Measurements from ENCODE around the gene CFAP74. TPM values are rescaled to one million over a fixed set of nuclear protein-coding genes. Genes with fewer than 3 reads are reported as not detected.

The CFAP74 gene
- total RNA-seq, 1 donor from 2014 or later: not detected

GRCh38 chr1:2044510-2045319 is 41.1 kb upstream of the CFAP74 start:
- no peaks in the 10 kb centered on the region for H3K36me3 Mint-ChIP-seq (ENCODE audit: low read depth)
- intact Hi-C loops (cut with micrococcal nuclease): loop anchor here (1.0 to 5.0 kb wide), 4 partner anchors 84 to 338 kb away; partner anchors contain the start of gene NADK
- DNase-seq (peak; percentile 87), ATAC-seq (ENCODE audit: low read depth) (peak; percentile 86)
- H3K4me3 Mint-ChIP-seq: peak overlapping the region; percentile 46
- no peaks in the 10 kb centered on the region for H3K9me3 Mint-ChIP-seq
- H3K27ac Mint-ChIP-seq: no peak overlapping the region
- H3K27me3 Mint-ChIP-seq: peaks cover 11% of the 10 kb centered on the region
- peak; percentile 30 for TF ChIP-seq CTCF (IDR thresholded peaks at IDR 0.05)
- ChIA-PET CTCF (interaction anchor here (0.8 to 2.7 kb wide), 13 partner anchors 8 to 338 kb away, joined by 3 to 18 read pairs (median 5); no protein-coding TSS in a partner anchor), POLR2A (interaction anchor here (1.0 to 1.5 kb wide), 2 partner anchors 150 to 503 kb away, joined by 3 to 5 read pairs; partner anchors contain the start of gene FAAP20)
- H3K4me1 Mint-ChIP-seq: peaks cover 21% of the 10 kb centered on the region

- CTCF ChIA-PET: interaction anchor here (1.1 to 2.7 kb wide), 7 partner anchors 13 to 130 kb away, joined by 3 to 18 read pairs (median 7); no protein-coding TSS in a partner anchor
- peaks cover 9% of the 10 kb centered on the region for H3K27me3 Mint-ChIP-seq
- intact Hi-C loops (cut with micrococcal nuclease): loop anchor here (1.0 kb wide), 2 partner anchors 84 to 100 kb away; no protein-coding TSS in a partner anchor
Measured at GRCh38 chr1:2043886-2044285, 40.3 kb upstream of the CFAP74 start.

GRCh38 chr1:2042830-2043773 is 39.5 kb upstream of the CFAP74 start:
- no peak overlapping the region for H3K4me3 Mint-ChIP-seq
- intact Hi-C loops (cut with micrococcal nuclease): no loop called here
- POLR2A ChIA-PET: no interaction called here

More at GRCh38 chr1:2043886-2044285, 40.3 kb upstream of the CFAP74 start:
- Mint-ChIP-seq H3K4me3 (peak overlapping the region; percentile 33), H3K9me3 (no peaks in the 10 kb centered on the region), H3K27ac (no peak overlapping the region), H3K36me3 (ENCODE audit: low read depth) (no peaks in the 10 kb centered on the region), H3K4me1 (peaks cover 14% of the 10 kb centered on the region)
- ATAC-seq (ENCODE audit: low read depth): no peak
- DNase-seq: no peak
- POLR2A ChIA-PET: interaction anchor here (1.0 kb wide), 1 partner anchor 503 kb away, joined by 3 read pairs; no protein-coding TSS in a partner anchor
- TF ChIP-seq CTCF (IDR thresholded peaks at IDR 0.05): no peak

GRCh38 chr1:2041887-2042286 is 38.3 kb upstream of the CFAP74 start:
- ATAC-seq (ENCODE audit: low read depth) (no peak), DNase-seq (no peak)
- ChIA-PET CTCF (no interaction called here), POLR2A (no interaction called here)
- no peaks in the 10 kb centered on the region for H3K9me3 Mint-ChIP-seq
- H3K27me3 Mint-ChIP-seq: peaks cover 9% of the 10 kb centered on the region
- intact Hi-C loops (cut with micrococcal nuclease): no loop called here
- no peak for TF ChIP-seq CTCF (IDR thresholded peaks at IDR 0.05)
- H3K36me3 Mint-ChIP-seq (ENCODE audit: low read depth): no peaks in the 10 kb centered on the region
- peaks cover 14% of the 10 kb centered on the region for H3K4me1 Mint-ChIP-seq
- no peak overlapping the region for H3K27ac Mint-ChIP-seq
- no peak overlapping the region for H3K4me3 Mint-ChIP-seq

More at GRCh38 chr1:2042830-2043773, 39.5 kb upstream of the CFAP74 start:
- H3K27ac Mint-ChIP-seq: no peak overlapping the region
- CTCF ChIA-PET: interaction anchor here (1.8 to 2.7 kb wide), 4 partner anchors 13 to 131 kb away, joined by 6 to 18 read pairs (median 8); no protein-coding TSS in a partner anchor
- no peak for TF ChIP-seq CTCF (IDR thresholded peaks at IDR 0.05)
- ATAC-seq (ENCODE audit: low read depth) (no peak), DNase-seq (no peak)
- no peaks in the 10 kb centered on the region for H3K36me3 Mint-ChIP-seq (ENCODE audit: low read depth)
- peaks cover 14% of the 10 kb centered on the region for H3K4me1 Mint-ChIP-seq
- H3K9me3 Mint-ChIP-seq: no peaks in the 10 kb centered on the region
- H3K27me3 Mint-ChIP-seq: peaks cover 9% of the 10 kb centered on the region

Measured in activated B cell treated with CpG ODN at 0.5 μM for 24 hours (primary cell).